Activated CD4-positive, alpha-beta T cell treated with anti-CD3 and anti-CD28 coated beads, Interleukin-10, Interleukin-2, amounts not matched to agents 100 ng/mL and 50 ng/mL, durations not matched to agents 16 hours and 8 hours (primary cell): ENCODE measurements around the gene SAMD9L.
A peak's percentile ranks its signal among the peaks of the same experiment; 100 is the strongest.
"Not testable (repeated sequence)": the region's sequence is repeated elsewhere in the genome, so short reads cannot be mapped to it uniquely, and the experiment has no call there.

Source experiments
- DNase-seq: peaks from one replicate; pipeline ENCODE4 v3.0.0-alpha.2; 2020

SAMD9L gene

DNA sequence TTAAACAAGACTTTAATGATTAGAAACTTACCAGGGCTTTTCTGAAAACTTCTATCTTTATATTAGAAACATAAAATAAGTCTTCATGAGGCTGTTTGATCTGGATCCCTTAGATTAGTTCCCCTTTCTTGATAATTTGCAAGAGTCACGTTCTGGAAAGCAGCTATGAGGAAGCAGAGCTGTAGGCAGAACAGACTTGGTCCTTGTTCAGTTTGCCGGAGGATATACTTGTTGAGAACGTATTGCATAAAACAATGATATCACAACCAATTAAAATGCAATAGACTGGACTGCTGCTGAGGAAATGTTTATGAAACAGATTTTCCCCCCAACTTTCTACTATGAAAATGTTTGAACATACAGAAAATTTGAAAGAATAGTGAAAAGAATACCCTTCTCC is 2.8 kb downstream of the SAMD9L start:
- no peak for DNase-seq

DNA sequence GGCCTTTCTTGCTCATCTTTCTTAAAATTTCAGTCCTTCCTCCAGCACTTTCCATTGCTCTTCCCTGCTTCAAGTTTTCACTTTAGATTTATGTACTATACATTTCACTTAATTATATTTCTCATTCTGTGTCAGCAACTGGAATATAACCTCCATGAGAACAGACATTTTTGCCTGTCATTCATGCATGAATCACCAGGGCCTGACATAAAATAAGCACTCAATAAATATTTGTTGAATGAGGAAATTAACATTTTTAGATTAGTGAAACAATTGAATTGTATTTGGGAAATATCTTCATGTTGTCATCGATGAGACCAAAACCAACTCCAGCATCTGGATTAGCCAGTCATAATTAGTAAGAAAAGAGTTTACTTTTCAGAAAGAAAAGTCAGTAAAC is 6.1 kb downstream of the SAMD9L start:
- no peak for DNase-seq

DNA sequence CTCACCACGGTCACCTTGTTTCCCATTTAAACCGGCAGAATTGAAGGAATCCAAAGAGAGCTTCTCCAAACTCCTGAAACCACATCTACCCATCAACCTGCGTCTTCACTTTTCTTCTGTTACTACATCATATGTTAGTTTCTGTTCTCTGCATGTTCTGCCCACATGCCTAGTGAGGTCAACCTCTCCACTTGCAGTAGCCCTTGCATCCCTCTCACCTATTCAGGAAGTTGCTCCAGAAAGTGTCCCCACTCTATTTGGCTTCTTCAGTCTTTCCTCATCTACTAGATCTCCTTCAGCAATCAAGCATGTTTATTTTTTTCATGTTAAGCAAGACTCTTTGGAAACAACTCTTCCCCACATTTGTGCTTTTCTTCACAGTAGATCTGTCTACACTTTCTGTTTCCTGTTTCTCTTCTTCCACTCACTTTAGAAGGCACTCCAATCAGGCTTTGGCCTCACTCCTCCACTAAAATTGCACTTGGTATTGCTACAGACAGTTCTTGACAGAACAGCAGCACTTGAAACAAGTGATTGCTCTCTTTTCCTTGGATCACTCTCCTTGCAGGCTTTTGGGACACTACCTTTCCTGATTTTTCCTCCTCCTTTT is 7.5 kb downstream of the SAMD9L start:
- no peak for DNase-seq

GRCh38 chr7:93138576-93138975 is 9.6 kb downstream of the SAMD9L start:
- no peak for DNase-seq

DNA sequence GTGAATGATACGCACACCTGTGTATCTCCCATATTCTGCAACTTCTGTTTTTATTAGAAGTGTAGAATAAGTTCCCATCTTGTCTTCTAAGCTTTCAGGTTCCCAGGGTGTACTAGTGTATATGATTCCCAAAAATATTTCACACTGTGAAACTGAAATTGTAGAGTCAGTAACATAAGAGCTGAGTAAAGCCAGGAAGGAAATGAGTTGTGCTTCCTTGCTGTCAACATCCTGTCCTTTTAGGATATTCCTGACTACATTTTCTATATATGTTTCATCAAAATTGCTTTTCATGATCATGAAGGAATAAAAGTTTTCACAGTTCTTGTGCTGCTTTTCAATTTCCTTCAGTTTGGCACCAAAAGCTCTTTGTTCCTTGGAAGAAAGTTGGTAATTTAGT is 15.2 kb downstream of the SAMD9L start:
- DNase-seq: no peak

GRCh38 chr7:93132216-93132615 is 16.0 kb downstream of the SAMD9L start:
- no peak for DNase-seq

- not testable (repeated sequence) for DNase-seq
These were observed 21.2 kb downstream of the SAMD9L start for GRCh38 chr7:93126954-93127353.

- not testable (repeated sequence) for DNase-seq
These were observed 24.7 kb downstream of the SAMD9L start for GRCh38 chr7:93123532-93123931.

GRCh38 chr7:93120592-93121549 is 27.3 kb downstream of the SAMD9L start:
- no peak for DNase-seq

GRCh38 chr7:93119191-93119905 is 28.8 kb downstream of the SAMD9L start:
- no peak for DNase-seq

DNA sequence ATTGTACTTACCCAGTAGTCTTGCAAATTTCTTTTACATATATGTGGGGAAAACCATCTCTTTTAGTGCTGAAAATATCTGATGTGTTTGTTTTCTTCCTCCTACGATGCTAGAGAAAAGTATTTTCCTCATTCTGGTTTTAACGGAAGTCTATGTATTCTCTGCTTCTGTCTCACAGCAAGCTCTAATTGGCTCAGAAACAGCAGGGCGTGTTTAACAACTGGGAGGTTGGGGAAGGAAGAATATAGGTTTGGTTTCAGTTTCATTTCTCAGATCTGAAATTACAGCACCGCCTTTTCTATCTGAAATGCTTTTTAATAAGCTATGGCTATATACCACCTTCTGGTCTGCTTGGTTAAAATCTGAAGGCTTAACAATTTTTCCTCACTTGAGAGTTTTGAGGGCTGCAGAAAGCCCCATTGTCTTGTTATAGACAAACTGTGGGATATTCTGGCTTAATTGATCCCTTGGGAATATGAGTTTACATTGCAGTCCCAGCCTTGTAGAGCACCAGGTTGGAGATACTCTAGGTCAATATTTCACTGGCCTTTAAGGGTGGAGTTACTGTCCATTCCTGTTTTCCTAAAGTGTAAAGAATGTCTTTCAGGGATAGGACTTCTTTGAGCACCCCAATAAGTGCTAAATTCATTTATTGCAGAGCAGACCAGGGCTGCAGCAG is 30.2 kb downstream of the SAMD9L start, which contains the start of gene SAMD9:
TSS of gene SAMD9 (minus strand) at position 128 of the 679 bp plus-strand sequence. CDS start 11,882 bp downstream, outside the sequence.
- peak; percentile 85 for DNase-seq

GRCh38 chr7:93117327-93117726 is 30.9 kb downstream of the SAMD9L start:
- no peak for DNase-seq

- peak; percentile 29 for DNase-seq
These were observed 32.4 kb downstream of the SAMD9L start for GRCh38 chr7:93115796-93116195.

DNA sequence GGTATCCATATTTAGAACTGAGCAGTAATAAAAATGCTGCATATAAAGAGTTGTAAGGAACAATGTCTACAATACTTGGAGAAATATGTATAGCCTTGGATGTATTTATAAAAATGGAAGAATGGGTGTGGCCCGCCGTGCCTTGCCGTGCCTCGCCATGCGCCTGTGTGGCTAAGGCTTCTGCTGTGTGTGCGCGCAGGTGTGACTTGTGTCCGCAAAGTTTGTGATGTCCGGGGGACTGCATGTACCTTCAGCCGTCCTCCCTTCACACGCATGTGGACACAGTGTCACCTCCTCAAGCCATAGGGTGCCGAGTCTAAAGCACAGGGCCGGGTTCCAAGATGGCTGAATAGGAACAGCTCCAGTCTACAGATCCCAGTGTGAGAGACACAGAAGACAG is 40.2 kb downstream of the SAMD9L start:
- no peak for DNase-seq

- DNase-seq: no peak
These were observed 50.8 kb downstream of the SAMD9L start for GRCh38 chr7:93097388-93097787.

- peak; percentile 34 for DNase-seq
These were observed 55.3 kb downstream of the SAMD9L start for GRCh38 chr7:93092757-93093370.
